Measurements from ENCODE around the gene BIN1.
A peak's percentile ranks its signal among the peaks of the same experiment; 100 is the strongest.
"Not testable (repeated sequence)": the region's sequence is repeated elsewhere in the genome, so short reads cannot be mapped to it uniquely, and the experiment has no call there.

BIN1 gene

GRCh38 chr2:127034883-127035611 lies 71.9 kb downstream of the BIN1 start:
- no peaks in the 10 kb centered on the region for H3K36me3 ChIP-seq (ENCODE audit: control insufficient read depth in 5 of 5, insufficient read depth in 5 of 5, low read length in 5 of 5)
- H3K27ac ChIP-seq (ENCODE audit: low read depth, low read length): no peak overlapping the region
- H3K9ac ChIP-seq (ENCODE audit: low read length in 5 of 5): no peak overlapping the region
- H3K27me3 ChIP-seq (ENCODE audit: control insufficient read depth in 5 of 5, insufficient read depth in 4 of 5, low read length in 5 of 5): no peaks in the 10 kb centered on the region
- H3K9me3 ChIP-seq (ENCODE audit: control insufficient read depth in 5 of 5, low read length in 5 of 5): no peaks in the 10 kb centered on the region
- H3K4me3 ChIP-seq (ENCODE audit: low read depth in 1 of 5, low read length in 5 of 5): no peak overlapping the region
- no peaks in the 10 kb centered on the region for H3K4me1 ChIP-seq (ENCODE audit: control insufficient read depth in 5 of 5, insufficient read depth in 5 of 5, low read length in 5 of 5)

GRCh38 chr2:127034051-127034450 lies 72.9 kb downstream of the BIN1 start:
- no peaks in the 10 kb centered on the region for H3K36me3 ChIP-seq (ENCODE audit: control insufficient read depth in 5 of 5, insufficient read depth in 5 of 5, low read length in 5 of 5)
- no peak overlapping the region for H3K27ac ChIP-seq (ENCODE audit: low read depth, low read length)
- no peaks in the 10 kb centered on the region for H3K27me3 ChIP-seq (ENCODE audit: control insufficient read depth in 5 of 5, insufficient read depth in 4 of 5, low read length in 5 of 5)

GRCh38 chr2:127032621-127033020 lies 74.3 kb downstream of the BIN1 start:
- H3K9ac ChIP-seq (ENCODE audit: low read length in 5 of 5): no peak overlapping the region
- no peak overlapping the region for H3K27ac ChIP-seq (ENCODE audit: low read depth, low read length)
- H3K9me3 ChIP-seq (ENCODE audit: control insufficient read depth in 5 of 5, low read length in 5 of 5): no peaks in the 10 kb centered on the region
- no peaks in the 10 kb centered on the region for H3K4me1 ChIP-seq (ENCODE audit: control insufficient read depth in 5 of 5, insufficient read depth in 5 of 5, low read length in 5 of 5)
- H3K36me3 ChIP-seq (ENCODE audit: control insufficient read depth in 5 of 5, insufficient read depth in 5 of 5, low read length in 5 of 5): no peaks in the 10 kb centered on the region
- H3K4me3 ChIP-seq (ENCODE audit: low read depth in 1 of 5, low read length in 5 of 5): no peak overlapping the region
- H3K27me3 ChIP-seq (ENCODE audit: control insufficient read depth in 5 of 5, insufficient read depth in 4 of 5, low read length in 5 of 5): peaks cover 0 to 5% (median 0%) of the 10 kb centered on the region in 5 donors

More at GRCh38 chr2:127034051-127034450, 72.9 kb downstream of the BIN1 start:
- no peaks in the 10 kb centered on the region for H3K9me3 ChIP-seq (ENCODE audit: control insufficient read depth in 5 of 5, low read length in 5 of 5)
- H3K4me1 ChIP-seq (ENCODE audit: control insufficient read depth in 5 of 5, insufficient read depth in 5 of 5, low read length in 5 of 5): no peaks in the 10 kb centered on the region
- no peak overlapping the region for H3K4me3 ChIP-seq (ENCODE audit: low read depth in 1 of 5, low read length in 5 of 5)
- H3K9ac ChIP-seq (ENCODE audit: low read length in 5 of 5): no peak overlapping the region

- Histone ChIP-seq H3K4me3 (ENCODE audit: low read depth in 1 of 5, low read length in 5 of 5) (no peak overlapping the region), H3K4me1 (ENCODE audit: control insufficient read depth in 5 of 5, insufficient read depth in 5 of 5, low read length in 5 of 5) (peaks cover 0 to 16% (median 14%) of the 10 kb centered on the region in 5 donors), H3K9ac (ENCODE audit: low read length in 5 of 5) (no peak overlapping the region), H3K36me3 (ENCODE audit: control insufficient read depth in 5 of 5, insufficient read depth in 5 of 5, low read length in 5 of 5) (no peaks in the 10 kb centered on the region), H3K9me3 (ENCODE audit: control insufficient read depth in 5 of 5, low read length in 5 of 5) (no peaks in the 10 kb centered on the region), H3K27me3 (ENCODE audit: control insufficient read depth in 5 of 5, insufficient read depth in 4 of 5, low read length in 5 of 5) (peaks cover 7 to 21% (median 15%) of the 10 kb centered on the region in 5 donors), H3K27ac (ENCODE audit: low read depth, low read length) (no peak overlapping the region)
These were observed 77.5 kb downstream of the BIN1 start for GRCh38 chr2:127029350-127030051.

- not testable (repeated sequence) for H3K9me3 ChIP-seq (ENCODE audit: control insufficient read depth in 5 of 5, low read length in 5 of 5); H3K9ac ChIP-seq (ENCODE audit: low read length in 5 of 5); H3K27ac ChIP-seq (ENCODE audit: low read depth, low read length); H3K4me3 ChIP-seq (ENCODE audit: low read depth in 1 of 5, low read length in 5 of 5); H3K36me3 ChIP-seq (ENCODE audit: control insufficient read depth in 5 of 5, insufficient read depth in 5 of 5, low read length in 5 of 5)
- Histone ChIP-seq H3K4me1 (ENCODE audit: control insufficient read depth in 5 of 5, insufficient read depth in 5 of 5, low read length in 5 of 5) (peaks cover 0 to 16% (median 14%) of the 10 kb centered on the region in 5 donors), H3K27me3 (ENCODE audit: control insufficient read depth in 5 of 5, insufficient read depth in 4 of 5, low read length in 5 of 5) (peaks cover 7 to 21% (median 15%) of the 10 kb centered on the region in 5 donors)
These were observed 78.2 kb downstream of the BIN1 start for GRCh38 chr2:127028745-127029144.

- Histone ChIP-seq H3K4me1 (ENCODE audit: control insufficient read depth in 5 of 5, insufficient read depth in 5 of 5, low read length in 5 of 5) (peaks cover 0 to 16% (median 14%) of the 10 kb centered on the region in 5 donors), H3K27ac (ENCODE audit: low read depth, low read length) (no peak overlapping the region), H3K9me3 (ENCODE audit: control insufficient read depth in 5 of 5, low read length in 5 of 5) (peaks cover 0 to 6% (median 3%) of the 10 kb centered on the region in 5 donors), H3K4me3 (ENCODE audit: low read depth in 1 of 5, low read length in 5 of 5) (no peak overlapping the region), H3K36me3 (ENCODE audit: control insufficient read depth in 5 of 5, insufficient read depth in 5 of 5, low read length in 5 of 5) (no peaks in the 10 kb centered on the region), H3K27me3 (ENCODE audit: control insufficient read depth in 5 of 5, insufficient read depth in 4 of 5, low read length in 5 of 5) (peaks cover 7 to 21% (median 15%) of the 10 kb centered on the region in 5 donors), H3K9ac (ENCODE audit: low read length in 5 of 5) (no peak overlapping the region)
These were observed 79.2 kb downstream of the BIN1 start for GRCh38 chr2:127027715-127028114.

GRCh38 chr2:127025359-127026166 lies 81.4 kb downstream of the BIN1 start:
- Histone ChIP-seq H3K9me3 (ENCODE audit: control insufficient read depth in 5 of 5, low read length in 5 of 5) (peaks cover 0 to 6% (median 3%) of the 10 kb centered on the region in 5 donors), H3K9ac (ENCODE audit: low read length in 5 of 5) (no peak overlapping the region), H3K4me3 (ENCODE audit: low read depth in 1 of 5, low read length in 5 of 5) (peak overlapping the region; percentile 45 to 65 (median 60)), H3K27me3 (ENCODE audit: control insufficient read depth in 5 of 5, insufficient read depth in 4 of 5, low read length in 5 of 5) (peaks cover 7 to 21% (median 15%) of the 10 kb centered on the region in 5 donors), H3K27ac (ENCODE audit: low read depth, low read length) (no peak overlapping the region), H3K36me3 (ENCODE audit: control insufficient read depth in 5 of 5, insufficient read depth in 5 of 5, low read length in 5 of 5) (no peaks in the 10 kb centered on the region), H3K4me1 (ENCODE audit: control insufficient read depth in 5 of 5, insufficient read depth in 5 of 5, low read length in 5 of 5) (peaks cover 0 to 16% (median 14%) of the 10 kb centered on the region in 5 donors)

GRCh38 chr2:127024769-127025358 lies 82.1 kb downstream of the BIN1 start:
- Histone ChIP-seq H3K9me3 (ENCODE audit: control insufficient read depth in 5 of 5, low read length in 5 of 5) (peaks cover 0 to 6% (median 3%) of the 10 kb centered on the region in 5 donors), H3K27ac (ENCODE audit: low read depth, low read length) (no peak overlapping the region), H3K9ac (ENCODE audit: low read length in 5 of 5) (no peak overlapping the region), H3K27me3 (ENCODE audit: control insufficient read depth in 5 of 5, insufficient read depth in 4 of 5, low read length in 5 of 5) (peaks cover 7 to 21% (median 15%) of the 10 kb centered on the region in 5 donors), H3K4me1 (ENCODE audit: control insufficient read depth in 5 of 5, insufficient read depth in 5 of 5, low read length in 5 of 5) (peaks cover 0 to 16% (median 14%) of the 10 kb centered on the region in 5 donors), H3K4me3 (ENCODE audit: low read depth in 1 of 5, low read length in 5 of 5) (peak overlapping the region in 3 of 5 donors; percentile 45 to 64 (median 54)), H3K36me3 (ENCODE audit: control insufficient read depth in 5 of 5, insufficient read depth in 5 of 5, low read length in 5 of 5) (no peaks in the 10 kb centered on the region)

- peaks cover 0 to 16% (median 14%) of the 10 kb centered on the region in 5 donors for H3K4me1 ChIP-seq (ENCODE audit: control insufficient read depth in 5 of 5, insufficient read depth in 5 of 5, low read length in 5 of 5)
- peaks cover 7 to 21% (median 15%) of the 10 kb centered on the region in 5 donors for H3K27me3 ChIP-seq (ENCODE audit: control insufficient read depth in 5 of 5, insufficient read depth in 4 of 5, low read length in 5 of 5)
- H3K9me3 ChIP-seq (ENCODE audit: control insufficient read depth in 5 of 5, low read length in 5 of 5): peaks cover 0 to 6% (median 3%) of the 10 kb centered on the region in 5 donors
- no peak overlapping the region for H3K4me3 ChIP-seq (ENCODE audit: low read depth in 1 of 5, low read length in 5 of 5)
- H3K36me3 ChIP-seq (ENCODE audit: control insufficient read depth in 5 of 5, insufficient read depth in 5 of 5, low read length in 5 of 5): no peaks in the 10 kb centered on the region
- H3K27ac ChIP-seq (ENCODE audit: low read depth, low read length): no peak overlapping the region
- H3K9ac ChIP-seq (ENCODE audit: low read length in 5 of 5): no peak overlapping the region
These were observed 83.5 kb downstream of the BIN1 start for GRCh38 chr2:127023504-127023903.
